ENCODE results near the gene TMEM170B. TPM values are rescaled to one million over a fixed set of nuclear protein-coding genes. Genes with fewer than 3 reads are reported as not detected.
A peak's percentile ranks its signal among the peaks of the same experiment; 100 is the strongest.

The TMEM170B gene
- total RNA-seq, 1 donor from 2014 or later: 6.3 TPM

GRCh38 chr6:11600251-11600650 is 62.7 kb downstream of the TMEM170B start:
- peaks cover 0 to 3% (median 3%) of the 10 kb centered on the region in 3 donors for H3K4me1 ChIP-seq (ENCODE audit: control insufficient read depth in 3 of 3, insufficient read depth in 3 of 3, low read length in 3 of 3)
- no peak overlapping the region for H3K4me3 ChIP-seq (ENCODE audit: low read length in 3 of 3)
- no peaks in the 10 kb centered on the region for H3K9me3 ChIP-seq (ENCODE audit: control insufficient read depth in 3 of 3, low read length in 3 of 3)
- H3K36me3 ChIP-seq (ENCODE audit: control insufficient read depth in 3 of 3, insufficient read depth in 3 of 3, low read length in 3 of 3): no peaks in the 10 kb centered on the region
- H3K9ac ChIP-seq (ENCODE audit: low read depth in 1 of 3, low read length in 3 of 3): no peak overlapping the region
- H3K27me3 ChIP-seq (ENCODE audit: control insufficient read depth in 3 of 3, insufficient read depth in 3 of 3, low read length in 3 of 3): peaks cover 0 to 4% (median 0%) of the 10 kb centered on the region in 3 donors
- H3K27ac ChIP-seq (ENCODE audit: low read depth, low read length): no peak overlapping the region

- Histone ChIP-seq H3K4me3 (ENCODE audit: low read length in 3 of 3) (no peak overlapping the region), H3K9ac (ENCODE audit: low read depth in 1 of 3, low read length in 3 of 3) (no peak overlapping the region), H3K36me3 (ENCODE audit: control insufficient read depth in 3 of 3, insufficient read depth in 3 of 3, low read length in 3 of 3) (no peaks in the 10 kb centered on the region), H3K27me3 (ENCODE audit: control insufficient read depth in 3 of 3, insufficient read depth in 3 of 3, low read length in 3 of 3) (peaks cover 0 to 4% (median 0%) of the 10 kb centered on the region in 3 donors), H3K4me1 (ENCODE audit: control insufficient read depth in 3 of 3, insufficient read depth in 3 of 3, low read length in 3 of 3) (peaks cover 10 to 17% (median 12%) of the 10 kb centered on the region in 3 donors), H3K27ac (ENCODE audit: low read depth, low read length) (no peak overlapping the region), H3K9me3 (ENCODE audit: control insufficient read depth in 3 of 3, low read length in 3 of 3) (no peaks in the 10 kb centered on the region)
These were observed 64.4 kb downstream of the TMEM170B start for GRCh38 chr6:11601776-11602605.

GRCh38 chr6:11604215-11604614 is 66.7 kb downstream of the TMEM170B start:
- no peaks in the 10 kb centered on the region for H3K9me3 ChIP-seq (ENCODE audit: control insufficient read depth in 3 of 3, low read length in 3 of 3)
- H3K4me3 ChIP-seq (ENCODE audit: low read length in 3 of 3): no peak overlapping the region
- H3K27ac ChIP-seq (ENCODE audit: low read depth, low read length): no peak overlapping the region
- H3K27me3 ChIP-seq (ENCODE audit: control insufficient read depth in 3 of 3, insufficient read depth in 3 of 3, low read length in 3 of 3): peaks cover 0 to 4% (median 3%) of the 10 kb centered on the region in 3 donors
- H3K4me1 ChIP-seq (ENCODE audit: control insufficient read depth in 3 of 3, insufficient read depth in 3 of 3, low read length in 3 of 3): peaks cover 15 to 27% (median 19%) of the 10 kb centered on the region in 3 donors
- H3K36me3 ChIP-seq (ENCODE audit: control insufficient read depth in 3 of 3, insufficient read depth in 3 of 3, low read length in 3 of 3): no peaks in the 10 kb centered on the region
- H3K9ac ChIP-seq (ENCODE audit: low read depth in 1 of 3, low read length in 3 of 3): no peak overlapping the region

GRCh38 chr6:11604836-11605506 is 67.4 kb downstream of the TMEM170B start:
- Histone ChIP-seq H3K36me3 (ENCODE audit: control insufficient read depth in 3 of 3, insufficient read depth in 3 of 3, low read length in 3 of 3) (no peaks in the 10 kb centered on the region), H3K9me3 (ENCODE audit: control insufficient read depth in 3 of 3, low read length in 3 of 3) (no peaks in the 10 kb centered on the region), H3K9ac (ENCODE audit: low read depth in 1 of 3, low read length in 3 of 3) (no peak overlapping the region), H3K4me3 (ENCODE audit: low read length in 3 of 3) (no peak overlapping the region), H3K4me1 (ENCODE audit: control insufficient read depth in 3 of 3, insufficient read depth in 3 of 3, low read length in 3 of 3) (peaks cover 15 to 32% (median 25%) of the 10 kb centered on the region in 3 donors), H3K27me3 (ENCODE audit: control insufficient read depth in 3 of 3, insufficient read depth in 3 of 3, low read length in 3 of 3) (peaks cover 0 to 4% (median 3%) of the 10 kb centered on the region in 3 donors), H3K27ac (ENCODE audit: low read depth, low read length) (peak overlapping the region; percentile 33)

- Histone ChIP-seq H3K4me1 (ENCODE audit: control insufficient read depth in 3 of 3, insufficient read depth in 3 of 3, low read length in 3 of 3) (peaks cover 15 to 32% (median 25%) of the 10 kb centered on the region in 3 donors), H3K9ac (ENCODE audit: low read depth in 1 of 3, low read length in 3 of 3) (no peak overlapping the region), H3K27ac (ENCODE audit: low read depth, low read length) (peak overlapping the region; percentile 33)
These were observed 68.0 kb downstream of the TMEM170B start for GRCh38 chr6:11605507-11605905.

GRCh38 chr6:11606332-11606731 is 68.8 kb downstream of the TMEM170B start:
- H3K9ac ChIP-seq (ENCODE audit: low read depth in 1 of 3, low read length in 3 of 3): no peak overlapping the region
- H3K4me1 ChIP-seq (ENCODE audit: control insufficient read depth in 3 of 3, insufficient read depth in 3 of 3, low read length in 3 of 3): peaks cover 15 to 32% (median 25%) of the 10 kb centered on the region in 3 donors
- no peak overlapping the region for H3K4me3 ChIP-seq (ENCODE audit: low read length in 3 of 3)
- H3K36me3 ChIP-seq (ENCODE audit: control insufficient read depth in 3 of 3, insufficient read depth in 3 of 3, low read length in 3 of 3): no peaks in the 10 kb centered on the region
- H3K9me3 ChIP-seq (ENCODE audit: control insufficient read depth in 3 of 3, low read length in 3 of 3): no peaks in the 10 kb centered on the region
- peaks cover 0 to 4% (median 3%) of the 10 kb centered on the region in 3 donors for H3K27me3 ChIP-seq (ENCODE audit: control insufficient read depth in 3 of 3, insufficient read depth in 3 of 3, low read length in 3 of 3)
- peak overlapping the region; percentile 32 for H3K27ac ChIP-seq (ENCODE audit: low read depth, low read length)

More at GRCh38 chr6:11605507-11605905, 68.0 kb downstream of the TMEM170B start:
- H3K27me3 ChIP-seq (ENCODE audit: control insufficient read depth in 3 of 3, insufficient read depth in 3 of 3, low read length in 3 of 3): peaks cover 0 to 4% (median 3%) of the 10 kb centered on the region in 3 donors
- H3K9me3 ChIP-seq (ENCODE audit: control insufficient read depth in 3 of 3, low read length in 3 of 3): no peaks in the 10 kb centered on the region
- no peaks in the 10 kb centered on the region for H3K36me3 ChIP-seq (ENCODE audit: control insufficient read depth in 3 of 3, insufficient read depth in 3 of 3, low read length in 3 of 3)
- H3K4me3 ChIP-seq (ENCODE audit: low read length in 3 of 3): no peak overlapping the region

GRCh38 chr6:11607383-11607782 is 69.8 kb downstream of the TMEM170B start:
- H3K36me3 ChIP-seq (ENCODE audit: control insufficient read depth in 3 of 3, insufficient read depth in 3 of 3, low read length in 3 of 3): no peaks in the 10 kb centered on the region
- H3K9ac ChIP-seq (ENCODE audit: low read depth in 1 of 3, low read length in 3 of 3): no peak overlapping the region
- peak overlapping the region; percentile 32 for H3K27ac ChIP-seq (ENCODE audit: low read depth, low read length)
- H3K4me1 ChIP-seq (ENCODE audit: control insufficient read depth in 3 of 3, insufficient read depth in 3 of 3, low read length in 3 of 3): peaks cover 15 to 32% (median 25%) of the 10 kb centered on the region in 3 donors
- H3K9me3 ChIP-seq (ENCODE audit: control insufficient read depth in 3 of 3, low read length in 3 of 3): no peaks in the 10 kb centered on the region
- no peak overlapping the region for H3K4me3 ChIP-seq (ENCODE audit: low read length in 3 of 3)
- peaks cover 0 to 4% (median 3%) of the 10 kb centered on the region in 3 donors for H3K27me3 ChIP-seq (ENCODE audit: control insufficient read depth in 3 of 3, insufficient read depth in 3 of 3, low read length in 3 of 3)

- Histone ChIP-seq H3K4me1 (ENCODE audit: control insufficient read depth in 3 of 3, insufficient read depth in 3 of 3, low read length in 3 of 3) (peaks cover 15 to 32% (median 25%) of the 10 kb centered on the region in 3 donors), H3K27ac (ENCODE audit: low read depth, low read length) (peak overlapping the region; percentile 63), H3K9me3 (ENCODE audit: control insufficient read depth in 3 of 3, low read length in 3 of 3) (no peaks in the 10 kb centered on the region), H3K9ac (ENCODE audit: low read depth in 1 of 3, low read length in 3 of 3) (no peak overlapping the region), H3K27me3 (ENCODE audit: control insufficient read depth in 3 of 3, insufficient read depth in 3 of 3, low read length in 3 of 3) (peaks cover 0 to 4% (median 3%) of the 10 kb centered on the region in 3 donors), H3K36me3 (ENCODE audit: control insufficient read depth in 3 of 3, insufficient read depth in 3 of 3, low read length in 3 of 3) (no peaks in the 10 kb centered on the region), H3K4me3 (ENCODE audit: low read length in 3 of 3) (no peak overlapping the region)
These were observed 71.2 kb downstream of the TMEM170B start for GRCh38 chr6:11608600-11609323.

GRCh38 chr6:11609324-11610071 is 71.9 kb downstream of the TMEM170B start:
- Histone ChIP-seq H3K9ac (ENCODE audit: low read depth in 1 of 3, low read length in 3 of 3) (no peak overlapping the region), H3K27me3 (ENCODE audit: control insufficient read depth in 3 of 3, insufficient read depth in 3 of 3, low read length in 3 of 3) (peaks cover 0 to 3% (median 0%) of the 10 kb centered on the region in 3 donors), H3K4me3 (ENCODE audit: low read length in 3 of 3) (no peak overlapping the region), H3K9me3 (ENCODE audit: control insufficient read depth in 3 of 3, low read length in 3 of 3) (no peaks in the 10 kb centered on the region), H3K4me1 (ENCODE audit: control insufficient read depth in 3 of 3, insufficient read depth in 3 of 3, low read length in 3 of 3) (peaks cover 15 to 32% (median 28%) of the 10 kb centered on the region in 3 donors), H3K27ac (ENCODE audit: low read depth, low read length) (peak overlapping the region; percentile 63), H3K36me3 (ENCODE audit: control insufficient read depth in 3 of 3, insufficient read depth in 3 of 3, low read length in 3 of 3) (no peaks in the 10 kb centered on the region)
